ENCODE results near the gene INTS2. TPM values are rescaled to one million over a fixed set of nuclear protein-coding genes. Genes with fewer than 3 reads are reported as not detected.

Gene INTS2
- total RNA-seq, 4 donors from 2014 or later, result 8.3 to 17.8 (median 13.0) TPM

DNA sequence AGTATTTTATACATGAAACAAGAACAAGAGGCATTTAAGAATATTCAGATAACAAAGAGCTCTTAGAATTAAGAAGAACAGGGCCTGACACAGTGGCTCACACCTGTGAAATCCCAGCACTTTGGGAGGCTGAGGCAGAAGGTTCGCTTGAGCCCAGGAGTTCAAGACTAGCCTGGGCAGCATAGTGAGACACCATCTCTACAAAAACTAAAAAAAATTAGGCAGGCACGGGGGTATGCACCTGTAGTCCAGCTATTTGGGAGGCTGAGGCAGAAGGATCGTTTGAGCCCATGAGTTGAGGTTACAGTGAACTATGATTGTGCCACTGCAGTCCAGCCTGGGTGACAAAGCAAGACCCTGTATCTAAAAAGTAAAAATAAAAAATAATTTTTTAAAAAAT is 52.0 kb downstream of the INTS2 start:
- H3K4me1 ChIP-seq, result no peaks in the 10 kb centered on the region
- H3K9me3 ChIP-seq, result no peaks in the 10 kb centered on the region
- H3K4me3 ChIP-seq, result no peak overlapping the region
- DNase-seq (ENCODE audit: low spot score in 2 of 2), result no peak
- H3K27me3 ChIP-seq, result no peaks in the 10 kb centered on the region
- TF ChIP-seq POLR2AphosphoS5 (IDR thresholded peaks at IDR 0.05) (no peak), POLR2A (IDR thresholded peaks at IDR 0.05) (no peak), EP300 (IDR thresholded peaks at IDR 0.05) (no peak), CTCF (IDR thresholded peaks at IDR 0.05) (no peak)
- 92% methylated on average over 3 of the region's 3 CpGs for WGBS
- H3K36me3 ChIP-seq, result peaks cover 64% of the 10 kb centered on the region
- no peak overlapping the region for H3K27ac ChIP-seq

DNA sequence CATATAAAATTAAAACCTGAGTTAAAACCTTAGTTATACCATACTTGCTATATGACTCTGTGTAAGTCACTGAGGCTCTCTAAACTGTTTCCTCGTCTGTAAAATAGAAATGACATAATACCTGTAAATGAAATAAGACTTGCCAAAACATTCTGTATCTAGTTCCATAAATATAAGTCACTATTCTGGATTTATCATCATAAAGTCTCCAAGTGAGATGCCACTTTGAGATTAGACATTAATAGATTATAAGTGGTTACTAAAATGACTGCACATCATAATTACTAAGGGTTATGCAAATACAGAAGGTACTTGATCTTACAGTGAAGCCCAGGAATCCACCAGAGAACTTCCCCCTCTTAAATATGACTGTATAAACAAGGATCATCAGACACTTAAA is 52.5 kb downstream of the INTS2 start:
- Histone ChIP-seq H3K27me3 (no peaks in the 10 kb centered on the region), H3K27ac (no peak overlapping the region), H3K9me3 (no peaks in the 10 kb centered on the region), H3K4me1 (no peaks in the 10 kb centered on the region), H3K4me3 (no peak overlapping the region), H3K36me3 (peaks cover 64% of the 10 kb centered on the region)
- WGBS, result 76% methylated on average over 1 of the region's 1 CpG
- no peak for TF ChIP-seq POLR2AphosphoS5 (IDR thresholded peaks at IDR 0.05)
- TF ChIP-seq EP300 (IDR thresholded peaks at IDR 0.05), result no peak
- no peak for TF ChIP-seq POLR2A (IDR thresholded peaks at IDR 0.05)
- TF ChIP-seq CTCF (IDR thresholded peaks at IDR 0.05), result no peak
- DNase-seq (ENCODE audit: low spot score in 2 of 2), result no peak

GRCh38 chr17:61874075-61874474 is 53.7 kb downstream of the INTS2 start:
- Histone ChIP-seq H3K4me3 (no peak overlapping the region), H3K27ac (no peak overlapping the region), H3K9me3 (no peaks in the 10 kb centered on the region), H3K36me3 (peaks cover 62% of the 10 kb centered on the region), H3K27me3 (no peaks in the 10 kb centered on the region), H3K4me1 (no peaks in the 10 kb centered on the region)
- TF ChIP-seq CTCF (IDR thresholded peaks at IDR 0.05) (no peak), EP300 (IDR thresholded peaks at IDR 0.05) (no peak), POLR2A (IDR thresholded peaks at IDR 0.05) (no peak), POLR2AphosphoS5 (IDR thresholded peaks at IDR 0.05) (no peak)
- WGBS, result 86% methylated on average over 2 of the region's 2 CpGs
- DNase-seq (ENCODE audit: low spot score in 2 of 2), result no peak

GRCh38 chr17:61872099-61872498 is 55.7 kb downstream of the INTS2 start:
- Histone ChIP-seq H3K36me3 (peaks cover 72% of the 10 kb centered on the region), H3K27ac (no peak overlapping the region), H3K4me1 (no peaks in the 10 kb centered on the region), H3K4me3 (no peak overlapping the region), H3K9me3 (no peaks in the 10 kb centered on the region), H3K27me3 (no peaks in the 10 kb centered on the region)
- WGBS, result 96% methylated on average over 3 of the region's 3 CpGs
- TF ChIP-seq EP300 (IDR thresholded peaks at IDR 0.05) (no peak), POLR2A (IDR thresholded peaks at IDR 0.05) (no peak), POLR2AphosphoS5 (IDR thresholded peaks at IDR 0.05) (no peak), CTCF (IDR thresholded peaks at IDR 0.05) (no peak)
- no peak for DNase-seq (ENCODE audit: low spot score in 2 of 2)

DNA sequence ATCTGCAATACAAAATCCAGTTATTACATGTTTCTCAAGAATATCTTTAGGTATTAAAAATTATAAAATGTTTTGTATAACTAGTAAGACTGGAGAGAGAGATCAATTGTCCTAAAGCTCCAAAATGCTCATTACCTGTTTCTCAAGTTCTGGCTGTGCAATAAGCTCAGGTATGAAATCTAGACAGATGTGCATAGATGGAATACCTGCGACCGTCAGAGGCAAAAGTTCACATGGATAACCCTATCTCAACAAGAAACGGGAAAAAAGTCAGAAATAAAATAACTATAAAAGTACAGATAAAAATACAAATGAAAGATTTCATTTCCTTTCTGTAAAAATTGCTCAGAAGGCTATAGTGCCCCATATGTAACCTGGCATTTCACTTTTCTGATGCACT is 58.6 kb downstream of the INTS2 start:
- no peaks in the 10 kb centered on the region for H3K27me3 ChIP-seq
- no peak overlapping the region for H3K4me3 ChIP-seq
- H3K9me3 ChIP-seq, result no peaks in the 10 kb centered on the region
- DNase-seq (ENCODE audit: low spot score in 2 of 2), result no peak
- 92% methylated on average over 3 of the region's 3 CpGs for WGBS
- no peak overlapping the region for H3K27ac ChIP-seq
- H3K36me3 ChIP-seq, result peaks cover 54% of the 10 kb centered on the region
- TF ChIP-seq POLR2AphosphoS5 (IDR thresholded peaks at IDR 0.05) (no peak), POLR2A (IDR thresholded peaks at IDR 0.05) (no peak), CTCF (IDR thresholded peaks at IDR 0.05) (no peak), EP300 (IDR thresholded peaks at IDR 0.05) (no peak)
- peaks cover under 1% of the 10 kb centered on the region for H3K4me1 ChIP-seq

Measured in suprapubic skin (tissue), 4 donors.